PC-9 (cell line): ENCODE data around the gene CTSE.

Experiments
- CTCF ChIP-seq: fragments of 200-600 bp; sonication (generic); conservative IDR thresholded peaks from 2 replicates; pipeline ENCODE4 v1.6.1; 2017; ENCODE audit warnings: mixed run types, antibody characterized with exemption, mild to moderate bottlenecking, moderate library complexity
- EZH2 ChIP-seq: fragments of 200-600 bp; sonication (generic); IDR thresholded peaks from 2 replicates; pipeline ENCODE4 v1.8.0; 2017; ENCODE audit warnings: antibody characterized with exemption, low read depth

GRCh38 chr1:206037581-206037980 is 13.9 kb upstream of the CTSE start:
- TF ChIP-seq CTCF (no peak), EZH2 (no peak)
